HEK293 (cell line): ENCODE data around the gene GOLGA1.
A peak's percentile ranks its signal among the peaks of the same experiment; 100 is the strongest.

Experiments
- CTCF ChIA-PET: fragments of 350-600 bp; formaldehyde crosslinking; extraction: SDS; loops from one replicate; lab custom pipeline; 2021; ENCODE audit warnings: antibody characterized with exemption; lab: Yijun Ruan, JAX
- POLR2A ChIA-PET: fragments of 300-600 bp; formaldehyde crosslinking; extraction: SDS; loops from one replicate; lab custom pipeline; 2020; ENCODE audit warnings: antibody characterized with exemption, inconsistent platforms; lab: Yijun Ruan, JAX
- H3K27ac ChIP-seq: fragments of 200-500 bp; sonication (Bioruptor generic); 2 replicates; pipeline ENCODE4 v1.5.1; 2014; ENCODE audit warnings: low read depth, low read length, control low read depth, inconsistent platforms; ENCODE audit errors: extremely low read depth
- H3K36me3 ChIP-seq, 2 experiments: fragments of 200-500 bp in 1 of 2; sonication (Bioruptor generic) in 1 of 2; 1 replicate in 1 of 2; 2 replicates in 1 of 2; pipeline ENCODE4 v1.5.1; 2014 to 2017; ENCODE audit warnings: inconsistent platforms in 2 of 2, low read length in 2 of 2; ENCODE audit not compliant: control insufficient read depth in 2 of 2, insufficient read depth in 1 of 2
- H3K4me1 ChIP-seq: fragments of 200-500 bp; sonication (Bioruptor generic); 2 replicates; pipeline ENCODE4 v1.5.1; 2014; ENCODE audit warnings: mild to moderate bottlenecking, low read length, inconsistent platforms; ENCODE audit not compliant: control insufficient read depth, insufficient read depth
- H3K4me3 ChIP-seq: 2 replicates; pipeline ENCODE4 v1.5.1; 2011; ENCODE audit warnings: low read depth, mild to moderate bottlenecking, control low read depth, low read length, moderate library complexity
- H3K9me3 ChIP-seq: fragments of 200-500 bp; sonication (Bioruptor generic); 2 replicates; pipeline ENCODE4 v1.5.1; 2014; ENCODE audit warnings: low read depth, low read length, inconsistent platforms; ENCODE audit not compliant: control insufficient read depth, insufficient read depth
- GLI2 ChIP-seq: fragments of 450-650 bp; formaldehyde crosslinking; IDR thresholded peaks from 2 replicates; pipeline ENCODE4; 2017; ENCODE audit warnings: missing biosample characterization, missing genetic modification characterization, low read depth, borderline replicate concordance
- MYNN ChIP-seq: fragments of 450-650 bp; formaldehyde crosslinking; IDR thresholded peaks from 2 replicates; pipeline ENCODE4 v1.5.1; 2016; ENCODE audit warnings: missing biosample characterization, missing genetic modification characterization, borderline replicate concordance
- OSR2 ChIP-seq: fragments of 450-650 bp; formaldehyde crosslinking; IDR thresholded peaks from 2 replicates; pipeline ENCODE4 v1.5.1; 2016; ENCODE audit warnings: missing biosample characterization, missing genetic modification characterization
- PRDM10 ChIP-seq: fragments of 450-650 bp; formaldehyde crosslinking; IDR thresholded peaks from 2 replicates; pipeline ENCODE4 v1.5.1; 2016; ENCODE audit warnings: missing biosample characterization, missing genetic modification characterization
- ZBTB17 ChIP-seq: fragments of 450-650 bp; formaldehyde crosslinking; IDR thresholded peaks from 2 replicates; pipeline ENCODE4 v1.5.1; 2016; ENCODE audit warnings: missing biosample characterization, missing genetic modification characterization
- ZBTB20 ChIP-seq: fragments of 450-650 bp; formaldehyde crosslinking; IDR thresholded peaks from 2 replicates; pipeline ENCODE4 v1.5.1; 2016; ENCODE audit warnings: missing biosample characterization, missing genetic modification characterization
- ZBTB21 ChIP-seq: fragments of 450-650 bp; formaldehyde crosslinking; IDR thresholded peaks from 2 replicates; pipeline ENCODE4 v1.5.1; 2017; ENCODE audit warnings: missing biosample characterization, missing genetic modification characterization
- ZBTB48 ChIP-seq: fragments of 450-650 bp; formaldehyde crosslinking; IDR thresholded peaks from 2 replicates; pipeline ENCODE4 v1.5.1; 2016; ENCODE audit warnings: missing biosample characterization, missing genetic modification characterization
- ZBTB8A ChIP-seq: fragments of 450-650 bp; formaldehyde crosslinking; IDR thresholded peaks from 2 replicates; pipeline ENCODE4 v1.5.1; 2016; ENCODE audit warnings: missing biosample characterization, missing genetic modification characterization
- ZFP41 ChIP-seq: fragments of 450-650 bp; formaldehyde crosslinking; IDR thresholded peaks from 2 replicates; pipeline ENCODE4 v1.5.1; 2016; ENCODE audit warnings: missing biosample characterization, missing genetic modification characterization, borderline replicate concordance
- ZFP69B ChIP-seq: fragments of 450-650 bp; formaldehyde crosslinking; IDR thresholded peaks from 2 replicates; pipeline ENCODE4 v1.5.1; 2016; ENCODE audit warnings: missing biosample characterization, missing genetic modification characterization
- ZNF114 ChIP-seq: fragments of 450-650 bp; formaldehyde crosslinking; IDR thresholded peaks from 2 replicates; pipeline ENCODE4 v1.5.0; 2017; ENCODE audit warnings: missing biosample characterization, missing genetic modification characterization
- ZNF23 ChIP-seq: fragments of 450-650 bp; formaldehyde crosslinking; IDR thresholded peaks from 2 replicates; pipeline ENCODE4 v1.5.1; 2016; ENCODE audit warnings: missing biosample characterization, missing genetic modification characterization, borderline replicate concordance
- ZNF335 ChIP-seq: fragments of 450-650 bp; formaldehyde crosslinking; conservative IDR thresholded peaks from 2 replicates; pipeline ENCODE4 v1.5.1; 2016; ENCODE audit warnings: missing biosample characterization, missing genetic modification characterization
- ZNF341 ChIP-seq: fragments of 450-650 bp; formaldehyde crosslinking; IDR thresholded peaks from 2 replicates; pipeline ENCODE4; 2016; ENCODE audit warnings: low read depth, missing biosample characterization, missing genetic modification characterization
- ZNF350 ChIP-seq: fragments of 450-650 bp; formaldehyde crosslinking; IDR thresholded peaks from 2 replicates; pipeline ENCODE4 v1.5.0; 2017; ENCODE audit warnings: missing biosample characterization, mild to moderate bottlenecking, missing genetic modification characterization
- ZNF394 ChIP-seq: fragments of 450-650 bp; formaldehyde crosslinking; IDR thresholded peaks from 2 replicates; pipeline ENCODE4 v1.5.1; 2016; ENCODE audit warnings: missing biosample characterization, missing genetic modification characterization, mild to moderate bottlenecking, moderate library complexity, borderline replicate concordance
- ZNF449 ChIP-seq: fragments of 450-650 bp; formaldehyde crosslinking; IDR thresholded peaks from 2 replicates; pipeline ENCODE4 v1.5.1; 2017; ENCODE audit warnings: missing biosample characterization, mild to moderate bottlenecking, missing genetic modification characterization, moderate library complexity
- ZNF530 ChIP-seq: fragments of 450-650 bp; formaldehyde crosslinking; IDR thresholded peaks from 2 replicates; pipeline ENCODE4 v1.5.1; 2016; ENCODE audit warnings: low read depth, missing biosample characterization, missing genetic modification characterization
- ZNF621 ChIP-seq: fragments of 450-650 bp; formaldehyde crosslinking; IDR thresholded peaks from 2 replicates; pipeline ENCODE4 v1.5.1; 2017; ENCODE audit warnings: missing biosample characterization, missing genetic modification characterization
- ZNF624 ChIP-seq: fragments of 450-650 bp; formaldehyde crosslinking; IDR thresholded peaks from 2 replicates; pipeline ENCODE4 v1.5.1; 2017; ENCODE audit warnings: missing biosample characterization, missing genetic modification characterization
- ZNF626 ChIP-seq: fragments of 450-650 bp; sonication (Bioruptor Pico); formaldehyde crosslinking; IDR thresholded peaks from 2 replicates; pipeline ENCODE4 v1.5.1; 2018; ENCODE audit warnings: missing biosample characterization, missing genetic modification characterization, inconsistent platforms
- ZNF645 ChIP-seq: fragments of 450-650 bp; formaldehyde crosslinking; IDR thresholded peaks from 2 replicates; pipeline ENCODE4; 2016; ENCODE audit warnings: missing biosample characterization, missing genetic modification characterization
- ZNF791 ChIP-seq: fragments of 450-650 bp; formaldehyde crosslinking; IDR thresholded peaks from 2 replicates; pipeline ENCODE4 v1.5.1; 2016; ENCODE audit warnings: missing biosample characterization, missing genetic modification characterization
- ZSCAN30 ChIP-seq: fragments of 450-650 bp; IDR thresholded peaks from 2 replicates; pipeline ENCODE4 v1.5.1; 2018; ENCODE audit warnings: missing biosample characterization, mild to moderate bottlenecking, missing genetic modification characterization, moderate library complexity

Gene GOLGA1

GRCh38 chr9:124946167-124946566 is 5.3 kb upstream of the GOLGA1 start:
- no peak overlapping the region for H3K4me3 ChIP-seq
- H3K9me3 ChIP-seq: no peaks in the 10 kb centered on the region
- no peak overlapping the region for H3K27ac ChIP-seq
- POLR2A ChIA-PET: no interaction called here
- H3K4me1 ChIP-seq: 0 out of 2 replicates have a peak, but pooled peaks cover 2% of the 10 kb centered on the region
- CTCF ChIA-PET: no interaction called here
- no peaks in the 10 kb centered on the region for H3K36me3 ChIP-seq
- TF ChIP-seq ZNF624 (no peak), ZFP69B (tag by site-specific recombination) (no peak), ZNF791 (tag by site-specific recombination) (no peak), GLI2 (tag by site-specific recombination) (no peak), ZBTB8A (tag by site-specific recombination) (no peak), ZBTB21 (tag by site-specific recombination) (no peak), ZBTB17 (tag by site-specific recombination) (no peak)

GRCh38 chr9:124941679-124942561 is 1.0 kb upstream of the GOLGA1 start:
- Histone ChIP-seq H3K36me3 (peaks cover 0 to 10% of the 10 kb centered on the region in 2 experiments; a peak in 2 of 3 replicates), H3K27ac (peak overlapping the region; percentile 77), H3K4me1 (0 out of 2 replicates have a peak, but pooled peaks cover 2% of the 10 kb centered on the region), H3K4me3 (peak overlapping the region; percentile 90), H3K9me3 (no peaks in the 10 kb centered on the region)
- POLR2A ChIA-PET: interaction anchor here (0.9 kb wide), 2 partner anchors 9 to 17 kb away, joined by 3 to 4 read pairs; no protein-coding TSS in a partner anchor
- CTCF ChIA-PET: no interaction called here
- TF ChIP-seq PRDM10 (tag by site-specific recombination): peak; percentile 60
- TF ChIP-seq ZNF394: peak; percentile 9; the same call in 1 of the 2 replicates
- TF ChIP-seq ZNF341 (tag by site-specific recombination): peak; percentile 9; the same call in 1 of the 2 replicates
- peak; percentile 66 for TF ChIP-seq ZNF335
- TF ChIP-seq MYNN (tag by site-specific recombination): no peak
- 0 out of 2 replicates have a peak, but pooled peaks have one; percentile 1 for TF ChIP-seq ZBTB20 (tag by site-specific recombination)
- TF ChIP-seq ZNF621 (tag by site-specific recombination): no peak

GRCh38 chr9:124940521-124940893 is 376 bp downstream of the GOLGA1 start:
- Histone ChIP-seq H3K27ac (peak overlapping the region; percentile 77), H3K4me3 (peak overlapping the region; percentile 90), H3K4me1 (0 out of 2 replicates have a peak, but pooled peaks cover 2% of the 10 kb centered on the region), H3K9me3 (no peaks in the 10 kb centered on the region), H3K36me3 (peaks cover 5 to 21% of the 10 kb centered on the region in 2 experiments)
- ChIA-PET CTCF (interaction anchor here (1.0 kb wide), 1 partner anchor 204 kb away, joined by 4 read pairs; no protein-coding TSS in a partner anchor), POLR2A (no interaction called here)
- TF ChIP-seq ZNF335 (peak; percentile 83), ZBTB17 (tag by site-specific recombination) (0 out of 2 replicates have a peak, but pooled peaks have one; percentile 17), ZNF350 (tag by site-specific recombination) (no peak), ZFP41 (tag by site-specific recombination) (no peak), ZNF449 (tag by site-specific recombination) (no peak), ZBTB48 (tag by site-specific recombination) (peak; percentile 77; the same call in 1 of the 2 replicates), ZNF645 (tag by site-specific recombination) (no peak), ZNF114 (tag by site-specific recombination) (no peak), ZNF626 (tag by site-specific recombination) (no peak), OSR2 (no peak), ZNF530 (tag by site-specific recombination) (no peak), ZNF23 (no peak), ZSCAN30 (peak; percentile 65)
